ENCODE data around the gene TRIM43. TPM values are rescaled to one million over a fixed set of nuclear protein-coding genes. Genes with fewer than 3 reads are reported as not detected.

TRIM43 gene
- total RNA-seq, result not detected

GRCh38 chr2:95591701-95592100 lies at the start of gene TRIM43:
Gene TRIM43, plus strand, starts transcription at chr2:95592001. Its CDS starts 2,023 bp downstream, at chr2:95594024.

Small RNA genes lying within 50 kb of the gene (small RNA-seq; reads per million reads assigned to genes)
- 0 reads per million in 2 donors for gene AC009237.4
- 0 reads per million in 2 donors for gene AC009237.7

Other genes with a start within 250 kb of the TRIM43 start
- gene FAHD2A, start 189.3 kb upstream of the TRIM43 start, total RNA-seq, result 10 to 100 TPM; 46.6 to 52.3 TPM
- not detected for gene TRIM43B, start 107.2 kb upstream of the TRIM43 start, total RNA-seq